ENCODE data around the gene FRMD4A. TPM values are rescaled to one million over a fixed set of nuclear protein-coding genes. Genes with fewer than 3 reads are reported as not detected.
A peak's percentile ranks its signal among the peaks of the same experiment; 100 is the strongest.

Gene FRMD4A
- total RNA-seq, 5 donors from 2014 or later (not counting 1 experiment from before 2014, with no cell fraction given), result 1.3 to 1.8 (median 1.4) TPM

DNA sequence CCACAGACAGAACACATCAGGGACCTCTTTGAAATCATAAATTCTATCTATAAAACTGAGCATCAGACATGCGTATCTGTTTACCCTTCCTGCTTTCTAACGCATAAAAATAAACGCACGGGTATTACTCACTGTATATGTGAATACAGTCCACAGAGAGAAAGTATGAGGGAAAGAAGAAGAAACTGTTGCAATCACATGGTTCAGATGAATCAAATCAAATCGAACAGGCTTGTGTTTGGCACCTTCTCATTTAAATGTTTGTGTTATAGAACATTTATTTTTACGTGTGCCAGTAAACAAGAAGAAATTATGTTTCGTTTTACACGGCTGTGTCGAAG is 322.0 kb downstream of the FRMD4A start:
- no peak for DNase-seq
- H3K4me3 ChIP-seq (ENCODE audit: control insufficient read depth in 1 of 2, extremely low read depth in 1 of 2, low read length in 1 of 2), result peak overlapping the region in 1 of 2 donors; percentile 39
- peak overlapping the region; percentile 89 to 94 for H3K27ac Mint-ChIP-seq

DNA sequence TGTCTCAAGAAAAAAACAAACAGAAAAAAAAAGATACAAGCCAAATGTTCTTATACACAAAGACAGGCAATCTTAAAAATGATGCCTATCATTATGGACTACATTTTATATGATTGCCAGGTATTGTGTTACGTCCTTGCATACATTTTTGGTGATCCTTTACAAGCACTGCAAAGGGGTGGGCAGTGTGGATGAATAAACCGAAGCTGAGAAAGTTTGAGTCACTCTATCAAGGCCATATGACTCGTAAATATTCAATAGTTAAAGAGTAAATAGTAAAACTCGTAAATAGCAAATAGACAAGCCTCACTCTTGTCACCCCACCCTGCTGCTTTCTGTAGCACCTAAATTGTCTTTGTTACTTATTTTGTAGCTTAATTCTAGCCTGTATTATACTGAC is 326.2 kb downstream of the FRMD4A start:
- no peaks in the 10 kb centered on the region for H3K36me3 Mint-ChIP-seq
- WGBS (ENCODE audit: insufficient coverage), result no CpG with 5 or more reads among the region's 4 CpGs
- H3K9me3 Mint-ChIP-seq, result no peaks in the 10 kb centered on the region
- Histone ChIP-seq H3K36me3 (ENCODE audit: control insufficient read depth in 2 of 2, extremely low read depth in 1 of 2, insufficient read depth in 1 of 2, low read length in 1 of 2) (no peaks in the 10 kb centered on the region), H3K4me3 (ENCODE audit: control insufficient read depth in 1 of 2, extremely low read depth in 1 of 2, low read length in 1 of 2) (no peak overlapping the region), H3K9me3 (no peaks in the 10 kb centered on the region), H3K27ac (ENCODE audit: low read length) (no peak overlapping the region), H3K4me1 (ENCODE audit: control insufficient read depth in 1 of 2, extremely low read depth in 1 of 2, insufficient read depth in 2 of 2, low read length in 2 of 2) (peaks cover 34 to 39% of the 10 kb centered on the region in 2 experiments), H3K27me3 (replicated peaks in 1 of 2; ENCODE audit: control insufficient read depth in 2 of 2, extremely low read depth in 1 of 2, insufficient read depth in 2 of 2, low read length in 1 of 2) (no peaks in the 10 kb centered on the region)
- H3K27me3 Mint-ChIP-seq, result peaks cover 0 to 1% of the 10 kb centered on the region in 2 donors
- ATAC-seq (replicated peaks in 1 of 4), result no peak
- ChIA-PET CTCF (no interaction called here), POLR2A (no interaction called here)
- H3K27ac Mint-ChIP-seq, result no peak overlapping the region
- no peak for DNase-seq
- peaks cover 51 to 60% (median 53%) of the 10 kb centered on the region in 3 donors for H3K4me1 Mint-ChIP-seq
- H3K4me3 Mint-ChIP-seq, result no peak overlapping the region

More for the DNA sequence above, 322.0 kb downstream of the FRMD4A start:
- ChIA-PET POLR2A (no interaction called here), CTCF (interaction anchor here in 1 of 2 donors (0.7 kb wide), 1 partner anchor 21 kb away, joined by 3 read pairs; no protein-coding TSS in a partner anchor)
- Mint-ChIP-seq H3K4me1 (peaks cover 47 to 69% (median 49%) of the 10 kb centered on the region in 3 donors), H3K27me3 (no peaks in the 10 kb centered on the region), H3K9me3 (no peaks in the 10 kb centered on the region), H3K36me3 (no peaks in the 10 kb centered on the region), H3K4me3 (peak overlapping the region; percentile 77 to 78 (median 77))
- no peaks in the 10 kb centered on the region for H3K9me3 ChIP-seq
- ATAC-seq (replicated peaks in 1 of 4), result no peak
- H3K36me3 ChIP-seq (ENCODE audit: control insufficient read depth in 2 of 2, extremely low read depth in 1 of 2, insufficient read depth in 1 of 2, low read length in 1 of 2), result no peaks in the 10 kb centered on the region
- peaks cover 0 to 4% of the 10 kb centered on the region in 2 experiments for H3K27me3 ChIP-seq (replicated peaks in 1 of 2; ENCODE audit: control insufficient read depth in 2 of 2, extremely low read depth in 1 of 2, insufficient read depth in 2 of 2, low read length in 1 of 2)
- peaks cover 37 to 38% of the 10 kb centered on the region in 2 experiments for H3K4me1 ChIP-seq (ENCODE audit: control insufficient read depth in 1 of 2, extremely low read depth in 1 of 2, insufficient read depth in 2 of 2, low read length in 2 of 2)
- peak overlapping the region; percentile 42 for H3K27ac ChIP-seq (ENCODE audit: low read length)
- WGBS (ENCODE audit: insufficient coverage), result no CpG with 5 or more reads among the region's 9 CpGs

DNA sequence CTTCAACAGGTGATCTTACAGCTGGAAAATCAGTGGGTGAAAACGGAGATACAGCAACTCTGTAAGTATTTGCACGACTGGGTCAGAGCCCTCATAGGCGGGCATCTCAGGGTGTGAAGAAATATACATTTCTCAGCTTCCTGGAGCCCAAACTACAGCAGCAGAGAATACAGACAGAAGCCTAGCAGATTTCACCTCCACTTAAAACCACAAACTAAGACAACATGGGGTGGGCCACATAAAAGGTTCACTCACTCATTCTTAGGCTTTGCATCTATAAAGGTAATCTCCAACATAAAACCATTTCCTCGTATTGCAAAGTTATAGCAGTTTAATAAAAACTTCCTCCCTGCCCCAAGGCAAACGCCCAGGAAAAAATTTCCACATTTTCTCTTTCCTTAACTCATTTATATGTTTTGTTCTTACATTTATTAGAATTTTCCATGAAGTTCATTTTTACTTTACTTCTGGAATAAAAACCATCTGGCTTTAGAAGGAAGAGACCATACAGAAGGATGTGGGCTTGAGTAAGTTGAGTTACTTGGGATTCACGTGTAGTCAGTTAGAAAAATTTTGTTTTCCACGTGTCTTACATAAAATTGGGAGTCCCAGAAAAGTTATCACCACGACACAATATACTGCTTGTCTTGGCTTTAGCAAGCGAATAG is 327.1 kb downstream of the FRMD4A start:
- peaks cover 4% of the 10 kb centered on the region for H3K36me3 Mint-ChIP-seq
- H3K4me1 Mint-ChIP-seq, result peaks cover 44 to 51% (median 44%) of the 10 kb centered on the region in 3 donors
- Histone ChIP-seq H3K9me3 (no peaks in the 10 kb centered on the region), H3K4me3 (ENCODE audit: control insufficient read depth in 1 of 2, extremely low read depth in 1 of 2, low read length in 1 of 2) (no peak overlapping the region), H3K4me1 (ENCODE audit: control insufficient read depth in 1 of 2, extremely low read depth in 1 of 2, insufficient read depth in 2 of 2, low read length in 2 of 2) (peaks cover 30 to 35% of the 10 kb centered on the region in 2 experiments), H3K27me3 (replicated peaks in 1 of 2; ENCODE audit: control insufficient read depth in 2 of 2, extremely low read depth in 1 of 2, insufficient read depth in 2 of 2, low read length in 1 of 2) (peaks cover 0 to 3% of the 10 kb centered on the region in 2 experiments), H3K36me3 (ENCODE audit: control insufficient read depth in 2 of 2, extremely low read depth in 1 of 2, insufficient read depth in 1 of 2, low read length in 1 of 2) (no peaks in the 10 kb centered on the region), H3K27ac (ENCODE audit: low read length) (no peak overlapping the region)
- POLR2A ChIA-PET, result interaction anchor here in 1 of 2 donors (0.6 kb wide), 1 partner anchor 10 kb away, joined by 5 read pairs; no protein-coding TSS in a partner anchor
- peak overlapping the region in 1 of 3 donors; percentile 73 for H3K4me3 Mint-ChIP-seq
- peaks cover 0 to under 1% (median 0%) of the 10 kb centered on the region in 3 donors for H3K9me3 Mint-ChIP-seq
- peak overlapping the region; percentile 60 to 67 for H3K27ac Mint-ChIP-seq
- ATAC-seq (replicated peaks in 1 of 4), result peak; percentile 91 to 97 (median 94)
- CTCF ChIA-PET, result no interaction called here
- peaks cover 0 to 1% of the 10 kb centered on the region in 2 donors for H3K27me3 Mint-ChIP-seq
- peak in 12 of 35 experiments; percentile 2 to 67 (median 16) for DNase-seq
- WGBS (ENCODE audit: insufficient coverage), result 8% methylated on average over 2 of the region's 9 CpGs

DNA sequence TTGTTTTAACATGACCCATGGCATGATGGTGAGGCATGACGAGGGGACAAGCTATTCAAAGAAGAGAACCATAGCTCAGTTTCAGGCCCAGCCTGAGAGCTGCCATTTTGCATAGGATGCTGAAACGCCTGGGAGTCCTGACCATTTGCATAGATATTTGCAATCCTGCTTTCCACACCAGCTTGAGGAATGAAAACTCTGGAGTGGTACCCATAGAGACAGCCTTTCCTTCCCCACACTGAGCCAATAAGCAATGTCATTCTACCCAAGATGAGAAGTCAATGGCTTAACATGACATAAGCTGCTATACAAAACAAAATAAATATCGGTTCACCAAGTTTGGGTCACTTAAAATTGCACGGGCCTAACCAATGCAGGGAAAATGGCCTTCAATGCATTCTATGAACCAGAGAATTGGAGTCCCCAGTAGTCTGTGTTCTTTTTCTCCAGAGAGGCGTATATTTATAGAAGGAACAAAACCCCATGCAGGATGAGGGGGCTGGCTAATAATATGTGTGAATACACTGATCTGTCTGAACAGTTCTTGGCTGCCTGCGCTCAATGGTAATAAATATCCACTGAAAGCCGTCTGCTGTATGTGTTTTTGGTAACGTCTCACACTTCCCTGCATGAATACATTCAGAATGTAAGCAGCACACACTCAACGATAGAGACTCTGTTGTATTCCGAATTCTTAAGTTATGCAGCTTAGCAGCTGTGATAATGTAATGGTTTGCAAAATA is 329.3 kb downstream of the FRMD4A start:
- Mint-ChIP-seq H3K4me3 (no peak overlapping the region), H3K27me3 (peaks cover 0 to 1% of the 10 kb centered on the region in 2 donors), H3K27ac (no peak overlapping the region), H3K9me3 (peaks cover 0 to 3% (median 0%) of the 10 kb centered on the region in 3 donors), H3K36me3 (peaks cover 4% of the 10 kb centered on the region), H3K4me1 (peaks cover 25 to 48% (median 28%) of the 10 kb centered on the region in 3 donors)
- H3K4me1 ChIP-seq (ENCODE audit: control insufficient read depth in 1 of 2, extremely low read depth in 1 of 2, insufficient read depth in 2 of 2, low read length in 2 of 2), result peaks cover 18 to 19% of the 10 kb centered on the region in 2 experiments
- ChIA-PET POLR2A (no interaction called here), CTCF (no interaction called here)
- no peak overlapping the region for H3K4me3 ChIP-seq (ENCODE audit: control insufficient read depth in 1 of 2, extremely low read depth in 1 of 2, low read length in 1 of 2)
- no peaks in the 10 kb centered on the region for H3K36me3 ChIP-seq (ENCODE audit: control insufficient read depth in 2 of 2, extremely low read depth in 1 of 2, insufficient read depth in 1 of 2, low read length in 1 of 2)
- 92% methylated on average over 4 of the region's 10 CpGs for WGBS (ENCODE audit: insufficient coverage)
- ATAC-seq (replicated peaks in 1 of 4) (no peak), DNase-seq (no peak)
- peaks cover 0 to 3% of the 10 kb centered on the region in 2 experiments for H3K27me3 ChIP-seq (replicated peaks in 1 of 2; ENCODE audit: control insufficient read depth in 2 of 2, extremely low read depth in 1 of 2, insufficient read depth in 2 of 2, low read length in 1 of 2)
- H3K9me3 ChIP-seq, result no peaks in the 10 kb centered on the region
- no peak overlapping the region for H3K27ac ChIP-seq (ENCODE audit: low read length)

DNA sequence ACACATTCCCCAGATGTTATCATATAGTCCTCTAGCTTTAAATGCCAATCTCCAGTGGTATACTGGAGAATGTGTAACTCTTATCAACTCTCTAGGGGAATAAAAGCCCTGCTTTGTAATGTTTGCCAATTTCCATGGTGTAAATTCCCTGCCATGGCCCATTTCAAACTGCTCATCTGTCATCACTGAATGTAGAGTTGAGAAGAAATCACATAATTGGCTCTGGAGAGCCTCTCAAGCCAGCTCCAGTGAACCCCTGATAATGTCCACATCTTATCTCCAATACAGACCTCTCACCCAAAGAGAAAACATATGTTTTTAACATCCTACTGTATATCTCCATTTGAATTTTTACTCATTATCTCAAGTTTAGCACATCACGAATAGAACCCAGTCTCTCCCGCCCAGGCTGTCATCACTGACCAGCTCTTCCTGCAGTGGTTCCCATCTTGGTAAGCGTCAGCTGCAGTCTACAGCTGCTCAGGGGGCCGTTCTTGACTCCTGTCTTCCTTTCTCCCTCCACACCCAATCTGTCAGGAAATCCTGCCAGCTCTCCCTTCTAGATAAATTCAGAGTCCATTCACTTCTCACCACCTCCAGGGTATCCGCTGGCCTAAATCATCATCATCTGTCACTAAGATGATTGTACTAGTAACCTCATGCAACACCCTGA is 332.4 kb downstream of the FRMD4A start:
- no peak overlapping the region for H3K4me3 ChIP-seq (ENCODE audit: control insufficient read depth in 1 of 2, extremely low read depth in 1 of 2, low read length in 1 of 2)
- 72% methylated on average over 5 of the region's 5 CpGs for WGBS (ENCODE audit: insufficient coverage)
- CTCF ChIA-PET, result interaction anchor here in 1 of 2 donors (0.5 kb wide), 1 partner anchor 64 kb away, joined by 3 read pairs; no protein-coding TSS in a partner anchor

DNA sequence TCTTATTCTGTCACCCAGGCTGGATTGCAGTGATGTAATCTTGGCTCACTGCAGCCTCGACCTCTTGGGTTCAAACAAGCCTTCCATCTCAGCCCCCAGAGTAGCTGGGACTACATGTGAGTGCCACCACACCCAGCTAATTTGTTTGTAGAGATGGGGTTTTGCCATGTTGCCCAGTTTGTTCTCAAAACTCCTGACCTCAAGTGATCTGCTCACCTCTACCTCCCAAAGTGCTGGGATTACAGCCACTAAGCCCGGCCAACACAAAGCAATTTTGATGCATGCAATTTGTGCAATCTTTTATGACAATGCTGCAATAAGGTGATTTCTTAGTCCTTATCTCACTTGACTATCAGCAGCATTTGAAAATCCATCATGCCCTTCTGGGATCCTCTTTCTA is 333.1 kb downstream of the FRMD4A start:
- no peak overlapping the region for H3K4me3 Mint-ChIP-seq
- POLR2A ChIA-PET, result no interaction called here
- no peak overlapping the region for H3K27ac Mint-ChIP-seq
- ATAC-seq (replicated peaks in 1 of 4) (no peak), DNase-seq (no peak)
- H3K9me3 ChIP-seq, result no peaks in the 10 kb centered on the region
- H3K27me3 Mint-ChIP-seq, result peaks cover 0 to 1% of the 10 kb centered on the region in 2 donors
- no peak overlapping the region for H3K4me3 ChIP-seq (ENCODE audit: control insufficient read depth in 1 of 2, extremely low read depth in 1 of 2, low read length in 1 of 2)
- no peak overlapping the region for H3K27ac ChIP-seq (ENCODE audit: low read length)
- peaks cover 16 to 27% (median 23%) of the 10 kb centered on the region in 3 donors for H3K4me1 Mint-ChIP-seq
- H3K36me3 ChIP-seq (ENCODE audit: control insufficient read depth in 2 of 2, extremely low read depth in 1 of 2, insufficient read depth in 1 of 2, low read length in 1 of 2), result no peaks in the 10 kb centered on the region
- peaks cover 0 to 3% (median 0%) of the 10 kb centered on the region in 3 donors for H3K9me3 Mint-ChIP-seq
- H3K27me3 ChIP-seq (replicated peaks in 1 of 2; ENCODE audit: control insufficient read depth in 2 of 2, extremely low read depth in 1 of 2, insufficient read depth in 2 of 2, low read length in 1 of 2), result peaks cover 0 to 3% of the 10 kb centered on the region in 2 experiments
- H3K4me1 ChIP-seq (ENCODE audit: control insufficient read depth in 1 of 2, extremely low read depth in 1 of 2, insufficient read depth in 2 of 2, low read length in 2 of 2), result peaks cover 6 to 8% of the 10 kb centered on the region in 2 experiments
- 100% methylated on average over 1 of the region's 2 CpGs for WGBS (ENCODE audit: insufficient coverage)
- peaks cover 4% of the 10 kb centered on the region for H3K36me3 Mint-ChIP-seq
- CTCF ChIA-PET, result no interaction called here

More for the DNA sequence above, 332.4 kb downstream of the FRMD4A start:
- peaks cover 0 to 3% (median 0%) of the 10 kb centered on the region in 3 donors for H3K9me3 Mint-ChIP-seq
- Histone ChIP-seq H3K9me3 (no peaks in the 10 kb centered on the region), H3K27ac (ENCODE audit: low read length) (no peak overlapping the region), H3K4me1 (ENCODE audit: control insufficient read depth in 1 of 2, extremely low read depth in 1 of 2, insufficient read depth in 2 of 2, low read length in 2 of 2) (peaks cover 12 to 13% of the 10 kb centered on the region in 2 experiments), H3K36me3 (ENCODE audit: control insufficient read depth in 2 of 2, extremely low read depth in 1 of 2, insufficient read depth in 1 of 2, low read length in 1 of 2) (no peaks in the 10 kb centered on the region), H3K27me3 (replicated peaks in 1 of 2; ENCODE audit: control insufficient read depth in 2 of 2, extremely low read depth in 1 of 2, insufficient read depth in 2 of 2, low read length in 1 of 2) (peaks cover 0 to 3% of the 10 kb centered on the region in 2 experiments)
- POLR2A ChIA-PET, result no interaction called here
- H3K27me3 Mint-ChIP-seq, result peaks cover 0 to 1% of the 10 kb centered on the region in 2 donors
- peaks cover 4% of the 10 kb centered on the region for H3K36me3 Mint-ChIP-seq
- no peak overlapping the region for H3K4me3 Mint-ChIP-seq
- ATAC-seq (replicated peaks in 1 of 4), result no peak
- DNase-seq, result no peak
- H3K27ac Mint-ChIP-seq, result no peak overlapping the region
- peaks cover 23 to 34% (median 25%) of the 10 kb centered on the region in 3 donors for H3K4me1 Mint-ChIP-seq
